ENCODE results near the gene RALA.

DNA sequence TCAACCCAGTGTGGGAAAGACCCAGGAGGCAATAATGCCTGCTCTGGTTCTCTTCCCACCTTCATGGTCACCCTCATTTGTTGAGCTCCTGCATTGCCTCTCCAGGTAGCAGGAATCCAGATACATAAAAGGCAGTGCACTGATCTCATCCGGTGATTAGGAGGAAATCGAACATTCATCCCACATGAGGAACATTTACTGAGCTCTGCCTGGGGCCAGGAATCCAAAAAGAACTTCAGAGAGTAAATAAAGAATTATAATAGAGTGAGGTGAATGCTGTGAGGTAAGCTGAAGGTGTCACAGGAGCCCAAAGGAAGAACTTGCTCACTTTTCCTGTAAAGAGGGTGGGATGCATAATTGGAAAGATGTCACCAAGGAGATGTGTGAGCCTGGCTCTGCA, 121.2 kb downstream of the RALA start:
- TF ChIP-seq, protein P1, sequence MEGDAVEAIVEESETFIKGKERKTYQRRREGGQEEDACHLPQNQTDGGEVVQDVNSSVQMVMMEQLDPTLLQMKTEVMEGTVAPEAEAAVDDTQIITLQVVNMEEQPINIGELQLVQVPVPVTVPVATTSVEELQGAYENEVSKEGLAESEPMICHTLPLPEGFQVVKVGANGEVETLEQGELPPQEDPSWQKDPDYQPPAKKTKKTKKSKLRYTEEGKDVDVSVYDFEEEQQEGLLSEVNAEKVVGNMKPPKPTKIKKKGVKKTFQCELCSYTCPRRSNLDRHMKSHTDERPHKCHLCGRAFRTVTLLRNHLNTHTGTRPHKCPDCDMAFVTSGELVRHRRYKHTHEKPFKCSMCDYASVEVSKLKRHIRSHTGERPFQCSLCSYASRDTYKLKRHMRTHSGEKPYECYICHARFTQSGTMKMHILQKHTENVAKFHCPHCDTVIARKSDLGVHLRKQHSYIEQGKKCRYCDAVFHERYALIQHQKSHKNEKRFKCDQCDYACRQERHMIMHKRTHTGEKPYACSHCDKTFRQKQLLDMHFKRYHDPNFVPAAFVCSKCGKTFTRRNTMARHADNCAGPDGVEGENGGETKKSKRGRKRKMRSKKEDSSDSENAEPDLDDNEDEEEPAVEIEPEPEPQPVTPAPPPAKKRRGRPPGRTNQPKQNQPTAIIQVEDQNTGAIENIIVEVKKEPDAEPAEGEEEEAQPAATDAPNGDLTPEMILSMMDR (IDR thresholded peaks at IDR 0.05), result no peak
- TF ChIP-seq EZH2 (IDR thresholded peaks at IDR 0.05), result no peak
